ENCODE results near the gene CP. TPM values are rescaled to one million over a fixed set of nuclear protein-coding genes. Genes with fewer than 3 reads are reported as not detected.
A peak's percentile ranks its signal among the peaks of the same experiment; 100 is the strongest.

CP gene
- total RNA-seq, result not detected

DNA sequence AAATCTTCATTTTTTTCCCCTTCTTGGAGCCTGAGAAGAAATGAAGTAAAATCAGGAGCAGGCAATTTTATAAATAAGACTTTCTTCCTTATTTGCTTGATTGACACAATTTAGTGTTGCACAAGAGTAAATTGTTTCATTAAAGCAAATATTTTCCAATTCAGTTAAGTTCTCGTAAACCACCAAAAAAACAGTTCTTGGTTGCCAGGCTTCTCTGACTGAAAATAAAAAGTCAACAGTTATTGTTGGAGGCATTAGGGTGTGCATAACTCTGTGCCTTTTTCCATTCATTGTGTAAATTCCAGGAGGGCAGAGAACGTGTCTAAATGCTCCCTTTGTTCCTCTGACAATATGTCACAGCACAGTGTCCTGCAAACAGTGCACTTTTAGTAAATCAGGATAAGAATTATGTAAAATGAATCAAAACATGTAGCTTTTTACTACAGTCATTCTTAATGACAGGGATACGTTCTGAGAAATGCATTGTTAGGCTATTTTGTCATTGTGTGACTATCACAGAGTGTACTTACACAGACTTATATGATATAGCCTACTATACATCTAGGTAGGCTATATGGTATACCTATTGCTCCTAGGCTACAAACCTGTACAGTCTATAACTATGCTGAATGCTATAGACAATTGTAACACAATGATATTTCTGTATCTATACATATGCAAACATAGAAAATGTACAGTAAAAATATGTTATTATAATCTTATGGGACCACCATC, at the start of gene CP:
Gene CP, minus strand, starts transcription at position 47 of the 735 bp plus-strand sequence. Its CDS starts 37 bp downstream, at position 10.
- no peak within 1 kb of the TSS for H3K27ac Mint-ChIP-seq
- H3K4me1 Mint-ChIP-seq, result peaks cover 31% of the 10 kb centered on the region
- CTCF ChIA-PET, result no interaction called here
- H3K36me3 Mint-ChIP-seq, result no peaks in the 10 kb centered on the region
- ATAC-seq (no peak), DNase-seq (no peak)
- no peak within 1 kb of the TSS for H3K4me3 Mint-ChIP-seq
- H3K27me3 Mint-ChIP-seq, result peaks cover 2% of the 10 kb centered on the region
- H3K9me3 Mint-ChIP-seq (ENCODE audit: low read depth), result no peaks in the 10 kb centered on the region

- H3K4me1 Mint-ChIP-seq, result no peaks in the 10 kb centered on the region
- no peaks in the 10 kb centered on the region for H3K27me3 Mint-ChIP-seq
- ATAC-seq, result no peak
- DNase-seq, result no peak
- no peaks in the 10 kb centered on the region for H3K36me3 Mint-ChIP-seq
- H3K9me3 Mint-ChIP-seq (ENCODE audit: low read depth), result no peaks in the 10 kb centered on the region
- CTCF ChIA-PET, result no interaction called here
- H3K4me3 Mint-ChIP-seq, result no peak overlapping the region
- H3K27ac Mint-ChIP-seq, result no peak overlapping the region
Observed at GRCh38 chr3:149270180-149270579, 48.6 kb upstream of the CP start.

- Mint-ChIP-seq H3K9me3 (ENCODE audit: low read depth) (no peaks in the 10 kb centered on the region), H3K27ac (no peak overlapping the region), H3K36me3 (no peaks in the 10 kb centered on the region), H3K4me1 (no peaks in the 10 kb centered on the region), H3K4me3 (no peak overlapping the region), H3K27me3 (no peaks in the 10 kb centered on the region)
- CTCF ChIA-PET, result no interaction called here
- DNase-seq (no peak), ATAC-seq (no peak)
Observed at GRCh38 chr3:149269687-149270086, 48.1 kb upstream of the CP start.

DNA sequence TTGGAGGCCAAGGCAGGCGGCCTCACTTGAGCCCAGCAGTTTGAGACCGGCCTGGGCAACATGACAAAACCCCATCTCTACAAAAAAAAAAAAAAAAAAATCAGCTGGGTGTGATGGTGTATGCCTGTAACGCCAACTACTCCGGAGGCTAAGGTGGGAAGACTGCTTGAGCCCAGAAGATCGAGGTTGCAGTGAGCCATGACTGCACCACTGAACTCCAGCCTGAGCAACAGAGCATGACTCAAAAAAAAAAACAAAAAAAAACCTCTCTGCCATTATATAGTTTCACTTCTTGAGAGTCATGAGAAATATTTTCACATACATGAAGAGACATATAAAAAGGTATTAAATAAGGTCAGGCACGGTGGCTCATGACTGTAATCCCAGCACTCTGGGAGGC, 45.9 kb upstream of the CP start:
- DNase-seq (no peak), ATAC-seq (no peak)
- H3K4me1 Mint-ChIP-seq, result no peaks in the 10 kb centered on the region
- no peaks in the 10 kb centered on the region for H3K9me3 Mint-ChIP-seq (ENCODE audit: low read depth)
- peaks cover 3% of the 10 kb centered on the region for H3K27me3 Mint-ChIP-seq
- no peaks in the 10 kb centered on the region for H3K36me3 Mint-ChIP-seq
- CTCF ChIA-PET, result interaction anchor here (0.8 to 1.6 kb wide), 3 partner anchors 27 to 313 kb away, joined by 4 read pairs; no protein-coding TSS in a partner anchor
- H3K27ac Mint-ChIP-seq, result no peak overlapping the region
- H3K4me3 Mint-ChIP-seq, result no peak overlapping the region

DNA sequence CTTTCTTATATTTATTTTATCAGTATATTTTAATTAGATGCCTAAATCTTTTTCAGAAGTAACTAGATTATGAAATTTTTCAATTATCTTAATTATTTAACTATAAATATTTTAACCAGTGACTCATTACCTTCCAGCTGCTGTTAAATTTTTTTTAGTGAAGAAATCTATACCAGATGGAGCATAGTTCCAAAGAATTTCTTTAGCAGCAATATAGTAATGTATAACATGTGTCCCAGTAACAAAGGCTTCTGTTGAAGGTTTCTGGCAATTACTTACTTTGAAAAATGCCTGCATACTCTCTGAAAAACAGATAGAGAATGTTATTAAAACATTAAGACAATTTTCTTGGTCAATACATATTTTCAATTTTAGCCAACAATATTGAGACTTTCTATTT, 45.1 kb upstream of the CP start:
- no peak overlapping the region for H3K4me3 Mint-ChIP-seq
- no peaks in the 10 kb centered on the region for H3K36me3 Mint-ChIP-seq
- no peak for DNase-seq
- CTCF ChIA-PET, result no interaction called here
- H3K27me3 Mint-ChIP-seq, result peaks cover 5% of the 10 kb centered on the region
- H3K27ac Mint-ChIP-seq, result no peak overlapping the region
- no peaks in the 10 kb centered on the region for H3K9me3 Mint-ChIP-seq (ENCODE audit: low read depth)
- no peaks in the 10 kb centered on the region for H3K4me1 Mint-ChIP-seq
- ATAC-seq, result no peak

GRCh38 chr3:149263856-149264255, 42.2 kb upstream of the CP start:
- CTCF ChIA-PET, result no interaction called here
- DNase-seq, result no peak
- H3K36me3 Mint-ChIP-seq, result no peaks in the 10 kb centered on the region
- H3K27ac Mint-ChIP-seq, result no peak overlapping the region
- no peaks in the 10 kb centered on the region for H3K9me3 Mint-ChIP-seq (ENCODE audit: low read depth)
- peaks cover 6% of the 10 kb centered on the region for H3K4me1 Mint-ChIP-seq
- H3K4me3 Mint-ChIP-seq, result no peak overlapping the region
- ATAC-seq, result no peak
- peaks cover 8% of the 10 kb centered on the region for H3K27me3 Mint-ChIP-seq

DNA sequence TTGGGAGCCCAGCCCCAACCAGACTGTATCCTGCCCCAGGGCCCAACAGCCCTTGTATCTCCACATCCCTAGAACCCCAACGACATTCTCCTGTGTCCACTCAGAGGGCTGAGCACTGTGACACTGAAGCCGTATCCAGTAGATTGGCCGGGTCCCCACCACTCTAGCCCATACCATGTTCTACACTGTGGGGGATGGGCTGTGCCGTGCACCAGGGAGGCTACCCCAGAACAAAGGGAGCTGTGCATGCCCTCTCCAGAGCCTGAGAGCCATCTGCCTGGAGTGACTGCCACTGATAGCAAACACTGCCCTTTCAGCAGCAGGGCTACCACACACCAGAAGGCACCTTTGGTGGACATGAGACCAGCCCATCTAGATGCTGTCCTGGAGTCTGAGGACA, 37.1 kb upstream of the CP start:
- CTCF ChIA-PET, result interaction anchor here (1.3 kb wide), 1 partner anchor 303 kb away, joined by 5 read pairs; no protein-coding TSS in a partner anchor
- Mint-ChIP-seq H3K36me3 (no peaks in the 10 kb centered on the region), H3K27me3 (peaks cover 8% of the 10 kb centered on the region), H3K4me1 (peaks cover 6% of the 10 kb centered on the region), H3K27ac (no peak overlapping the region), H3K4me3 (no peak overlapping the region), H3K9me3 (ENCODE audit: low read depth) (no peaks in the 10 kb centered on the region)
- ATAC-seq, result no peak
- no peak for DNase-seq

DNA sequence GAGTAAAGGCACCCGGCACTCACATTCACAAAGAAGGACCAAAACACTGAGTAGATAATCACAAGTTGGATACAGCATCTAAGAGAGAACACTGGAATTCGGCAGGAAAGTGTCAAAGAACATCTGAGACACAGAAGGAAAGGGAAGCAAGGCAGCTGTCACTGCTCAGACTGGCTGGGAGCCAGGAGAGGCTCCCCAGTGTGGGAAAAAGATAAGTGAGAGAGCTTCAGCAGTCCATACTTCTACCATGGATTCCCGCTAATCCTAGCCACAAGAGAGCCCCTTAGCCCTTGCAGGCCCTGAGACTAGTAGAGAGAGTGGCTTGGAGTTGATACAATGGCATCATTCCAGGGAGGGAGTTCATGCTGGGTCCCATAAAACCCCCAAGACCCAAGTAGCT, 36.7 kb upstream of the CP start:
- H3K27me3 Mint-ChIP-seq, result peaks cover 7% of the 10 kb centered on the region
- ATAC-seq, result no peak
- no peak for DNase-seq
- no peaks in the 10 kb centered on the region for H3K36me3 Mint-ChIP-seq
- peaks cover 6% of the 10 kb centered on the region for H3K4me1 Mint-ChIP-seq
- H3K4me3 Mint-ChIP-seq, result no peak overlapping the region
- CTCF ChIA-PET, result interaction anchor here (1.3 kb wide), 1 partner anchor 303 kb away, joined by 5 read pairs; no protein-coding TSS in a partner anchor
- no peak overlapping the region for H3K27ac Mint-ChIP-seq
- no peaks in the 10 kb centered on the region for H3K9me3 Mint-ChIP-seq (ENCODE audit: low read depth)

- no peaks in the 10 kb centered on the region for H3K36me3 Mint-ChIP-seq
- H3K27me3 Mint-ChIP-seq, result peaks cover 4% of the 10 kb centered on the region
- ATAC-seq (no peak), DNase-seq (no peak)
- no peak overlapping the region for H3K4me3 Mint-ChIP-seq
- no peak overlapping the region for H3K27ac Mint-ChIP-seq
- CTCF ChIA-PET, result no interaction called here
- H3K4me1 Mint-ChIP-seq, result peaks cover 13% of the 10 kb centered on the region
- H3K9me3 Mint-ChIP-seq (ENCODE audit: low read depth), result no peaks in the 10 kb centered on the region
Observed at GRCh38 chr3:149252272-149252671, 30.6 kb upstream of the CP start.

DNA sequence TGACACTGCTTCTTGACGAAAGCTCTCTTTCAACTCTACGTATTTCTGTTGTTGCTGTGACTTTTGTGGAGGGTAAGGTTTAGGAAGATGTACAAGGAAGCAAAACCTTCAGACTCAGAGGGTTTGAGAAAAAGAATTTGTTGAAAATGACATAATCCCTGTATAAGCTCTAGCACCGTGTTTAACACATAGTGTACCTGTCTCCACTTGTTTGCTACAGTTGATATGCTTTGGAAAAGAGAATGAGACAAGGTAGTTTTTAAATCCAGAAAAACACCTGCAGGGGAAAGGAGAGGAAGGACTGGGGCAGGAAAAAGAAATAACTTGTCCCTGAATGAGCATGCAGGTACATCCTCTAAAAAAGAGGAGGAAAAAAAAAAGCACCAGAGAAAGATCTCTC, 29.6 kb upstream of the CP start:
- Mint-ChIP-seq H3K27ac (no peak overlapping the region), H3K4me1 (peaks cover 19% of the 10 kb centered on the region), H3K36me3 (no peaks in the 10 kb centered on the region), H3K27me3 (peaks cover 4% of the 10 kb centered on the region), H3K9me3 (ENCODE audit: low read depth) (no peaks in the 10 kb centered on the region), H3K4me3 (no peak overlapping the region)
- CTCF ChIA-PET, result interaction anchor here (0.7 to 0.8 kb wide), 2 partner anchors 10 to 629 kb away, joined by 3 read pairs; no protein-coding TSS in a partner anchor
- ATAC-seq, result no peak
- DNase-seq, result no peak

DNA sequence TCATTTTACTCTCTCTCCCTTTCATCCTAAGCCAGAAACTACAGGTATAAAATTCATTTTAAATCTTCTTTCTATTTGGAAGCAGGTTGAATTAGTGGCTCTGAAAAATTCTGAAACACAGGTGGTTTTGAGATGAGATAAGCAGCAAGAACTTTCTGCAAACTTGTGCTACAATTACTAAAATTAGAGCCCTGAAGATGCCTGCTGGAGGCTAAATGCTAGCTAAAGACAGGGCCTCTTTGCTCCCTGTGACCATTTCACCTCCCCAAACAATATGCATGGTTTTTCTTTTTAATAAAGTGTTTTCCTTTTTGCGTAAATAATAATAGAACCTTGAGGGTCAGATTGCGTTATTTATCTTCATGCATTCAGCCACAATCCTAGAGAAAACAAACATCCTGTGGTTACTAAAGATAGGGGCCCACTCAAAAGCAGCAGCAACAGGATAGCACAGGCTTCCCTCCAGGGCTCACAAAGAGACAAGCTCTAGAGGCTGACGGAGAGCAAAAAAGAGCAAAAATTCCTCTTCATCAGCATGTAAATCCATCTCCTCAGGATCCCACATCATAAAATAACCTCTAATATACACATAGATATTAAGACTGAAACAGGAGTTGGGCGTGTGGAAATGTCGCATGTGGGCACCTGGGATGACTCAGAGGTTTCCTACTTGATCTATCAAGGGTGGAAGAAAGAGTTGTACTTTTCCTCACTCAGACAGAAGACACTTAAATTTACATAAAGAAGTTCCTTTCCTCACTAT, 26.5 kb upstream of the CP start:
- Mint-ChIP-seq H3K36me3 (peaks cover 2% of the 10 kb centered on the region), H3K4me1 (peaks cover 39% of the 10 kb centered on the region), H3K27me3 (peaks cover 4% of the 10 kb centered on the region), H3K9me3 (ENCODE audit: low read depth) (no peaks in the 10 kb centered on the region), H3K27ac (no peak overlapping the region), H3K4me3 (no peak overlapping the region)
- CTCF ChIA-PET, result interaction anchor here (0.9 kb wide), 1 partner anchor 125 kb away, joined by 3 read pairs; no protein-coding TSS in a partner anchor
- peak; percentile 69 for DNase-seq
- peak; percentile 62 for ATAC-seq

DNA sequence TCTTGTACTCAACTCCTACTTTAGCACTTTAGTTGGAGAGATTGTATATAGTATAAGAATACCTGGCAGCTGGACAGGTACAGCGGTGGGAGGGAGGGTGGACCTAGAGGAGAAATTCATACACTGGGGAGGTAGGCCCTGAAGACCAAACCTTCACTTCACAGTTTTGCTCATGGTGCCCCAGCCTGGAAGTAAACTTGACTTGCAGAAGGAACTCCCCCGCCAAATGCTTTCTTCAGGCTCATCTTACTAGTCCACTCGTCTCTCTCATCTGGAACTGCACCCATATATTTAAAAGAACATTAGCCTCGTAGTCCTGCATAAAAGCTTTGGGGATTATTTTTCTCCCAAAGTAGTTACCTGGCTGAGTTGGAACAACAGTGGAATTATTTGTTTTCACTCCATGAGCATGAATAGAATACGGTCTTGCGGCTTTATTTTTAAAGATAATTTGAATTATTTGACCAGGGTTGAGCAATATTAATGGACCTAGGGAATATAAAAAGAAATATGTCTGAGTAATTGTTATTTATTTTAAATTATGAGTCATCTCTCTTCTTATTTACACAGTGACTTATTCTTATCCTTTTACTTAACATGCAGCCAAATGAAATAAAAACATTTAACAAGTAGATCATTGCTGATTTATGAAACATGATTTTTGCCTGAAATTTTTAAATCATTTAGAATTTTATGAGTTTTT, 25.5 kb upstream of the CP start:
- ATAC-seq (no peak), DNase-seq (no peak)
- Mint-ChIP-seq H3K4me1 (peaks cover 39% of the 10 kb centered on the region), H3K4me3 (no peak overlapping the region), H3K9me3 (ENCODE audit: low read depth) (no peaks in the 10 kb centered on the region), H3K27me3 (peaks cover 2% of the 10 kb centered on the region), H3K27ac (no peak overlapping the region), H3K36me3 (peaks cover 2% of the 10 kb centered on the region)
- CTCF ChIA-PET, result interaction anchor here (0.9 kb wide), 1 partner anchor 124 kb away, joined by 3 read pairs; no protein-coding TSS in a partner anchor

DNA sequence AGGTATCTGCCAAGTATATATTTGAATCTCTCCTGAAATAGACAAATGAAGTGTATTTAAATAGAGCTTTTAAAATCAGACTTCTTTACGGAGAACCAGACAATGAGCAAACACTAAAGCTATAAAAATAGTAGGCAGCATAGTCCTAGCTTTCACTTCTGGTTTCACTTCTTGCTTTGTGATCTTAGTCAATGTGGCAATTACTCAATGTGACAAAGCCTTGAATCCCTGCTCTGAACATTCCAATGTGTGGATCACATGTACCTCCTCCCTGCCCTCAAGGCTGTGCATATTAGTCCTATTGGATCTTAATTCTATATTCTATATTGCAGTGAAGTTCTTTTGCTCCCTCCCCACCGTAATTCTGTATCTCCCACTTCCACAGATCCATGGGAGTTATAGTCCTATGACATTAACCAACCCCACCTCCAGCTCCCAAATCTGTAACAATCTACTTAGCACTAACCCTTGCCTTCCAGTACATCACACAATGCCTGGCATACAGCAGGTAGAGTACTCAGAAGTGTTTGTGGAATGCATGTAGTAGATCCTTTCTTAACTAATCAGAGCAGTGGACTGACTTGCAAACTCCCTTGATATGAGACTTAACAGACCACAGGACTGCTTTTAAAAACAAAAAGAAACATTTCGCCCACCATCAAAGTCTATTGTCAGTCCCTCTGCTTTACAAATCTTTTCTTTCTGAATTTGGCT, 24.3 kb upstream of the CP start:
- peaks cover 39% of the 10 kb centered on the region for H3K4me1 Mint-ChIP-seq

More for the DNA sequence above, 24.3 kb upstream of the CP start:
- CTCF ChIA-PET, result interaction anchor here (0.6 to 0.7 kb wide), 3 partner anchors 100 to 290 kb away, joined by 3 to 4 read pairs (median 3); partner anchors contain the start of gene HPS3
- Mint-ChIP-seq H3K4me3 (peak overlapping the region; percentile 37), H3K27me3 (no peaks in the 10 kb centered on the region), H3K27ac (peak overlapping the region; percentile 70), H3K36me3 (peaks cover 2% of the 10 kb centered on the region), H3K9me3 (ENCODE audit: low read depth) (no peaks in the 10 kb centered on the region)
- DNase-seq (no peak), ATAC-seq (peak; percentile 73)
